Measurements from ENCODE around the gene DMBT1.

DNA sequence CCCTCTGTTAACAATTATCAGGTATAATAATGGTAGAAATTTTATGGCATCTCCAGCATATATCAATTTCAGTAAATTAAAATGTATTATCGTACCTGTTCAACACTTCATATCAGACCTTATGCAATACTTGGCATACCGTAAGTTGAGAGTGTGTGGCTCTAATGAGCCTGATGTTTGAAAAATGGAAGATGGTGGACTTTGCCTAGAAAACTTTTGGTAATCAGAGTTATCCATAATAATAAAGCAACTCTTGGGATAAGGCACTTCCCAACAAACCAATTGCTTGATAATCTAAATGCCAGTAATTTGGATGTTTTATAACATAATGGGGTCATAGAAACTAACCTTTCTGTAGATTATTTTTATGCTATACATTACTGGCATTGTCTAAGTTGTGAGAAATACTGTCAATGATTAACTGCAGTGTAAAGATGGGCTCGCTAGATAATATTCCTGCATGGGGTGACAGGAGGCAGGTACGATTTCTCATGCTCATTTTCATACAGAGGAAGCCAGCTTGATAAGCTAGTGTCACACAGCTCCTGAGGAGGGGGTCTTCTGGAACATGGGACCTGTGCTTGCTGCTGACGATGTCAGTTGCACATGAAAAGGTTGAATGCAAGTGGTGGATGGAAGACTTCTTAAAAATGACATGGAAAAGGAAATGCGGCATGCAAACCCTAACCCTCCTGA is 27.8 kb upstream of the DMBT1 start:
- TF ChIP-seq, protein P1, sequence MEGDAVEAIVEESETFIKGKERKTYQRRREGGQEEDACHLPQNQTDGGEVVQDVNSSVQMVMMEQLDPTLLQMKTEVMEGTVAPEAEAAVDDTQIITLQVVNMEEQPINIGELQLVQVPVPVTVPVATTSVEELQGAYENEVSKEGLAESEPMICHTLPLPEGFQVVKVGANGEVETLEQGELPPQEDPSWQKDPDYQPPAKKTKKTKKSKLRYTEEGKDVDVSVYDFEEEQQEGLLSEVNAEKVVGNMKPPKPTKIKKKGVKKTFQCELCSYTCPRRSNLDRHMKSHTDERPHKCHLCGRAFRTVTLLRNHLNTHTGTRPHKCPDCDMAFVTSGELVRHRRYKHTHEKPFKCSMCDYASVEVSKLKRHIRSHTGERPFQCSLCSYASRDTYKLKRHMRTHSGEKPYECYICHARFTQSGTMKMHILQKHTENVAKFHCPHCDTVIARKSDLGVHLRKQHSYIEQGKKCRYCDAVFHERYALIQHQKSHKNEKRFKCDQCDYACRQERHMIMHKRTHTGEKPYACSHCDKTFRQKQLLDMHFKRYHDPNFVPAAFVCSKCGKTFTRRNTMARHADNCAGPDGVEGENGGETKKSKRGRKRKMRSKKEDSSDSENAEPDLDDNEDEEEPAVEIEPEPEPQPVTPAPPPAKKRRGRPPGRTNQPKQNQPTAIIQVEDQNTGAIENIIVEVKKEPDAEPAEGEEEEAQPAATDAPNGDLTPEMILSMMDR (conservative IDR thresholded peaks at IDR 0.05): no peak
- TF ChIP-seq ZFX (IDR thresholded peaks at IDR 0.05): no peak
